Renal cortical epithelial cell (primary cell): ENCODE data around the gene RBL2. TPM values are rescaled to one million over a fixed set of nuclear protein-coding genes. Genes with fewer than 3 reads are reported as not detected.
"Not testable (repeated sequence)": the region's sequence is repeated elsewhere in the genome, so short reads cannot be mapped to it uniquely, and the experiment has no call there.

Experiments used
- DNase-seq: peaks from one replicate; pipeline ENCODE4 v3.0.0-alpha.2; 2011; ENCODE audit warnings: low read depth
- total RNA-seq: library from RNA; depleted of rRNA; stranded (reverse); fragments of >200 nt; gene quantifications from 2 replicates; pipeline ENCODE4 v1.2.3, GENCODE V29; 2014

RBL2 gene
- total RNA-seq, 1 donor from 2014 or later = 59.6 TPM

DNA sequence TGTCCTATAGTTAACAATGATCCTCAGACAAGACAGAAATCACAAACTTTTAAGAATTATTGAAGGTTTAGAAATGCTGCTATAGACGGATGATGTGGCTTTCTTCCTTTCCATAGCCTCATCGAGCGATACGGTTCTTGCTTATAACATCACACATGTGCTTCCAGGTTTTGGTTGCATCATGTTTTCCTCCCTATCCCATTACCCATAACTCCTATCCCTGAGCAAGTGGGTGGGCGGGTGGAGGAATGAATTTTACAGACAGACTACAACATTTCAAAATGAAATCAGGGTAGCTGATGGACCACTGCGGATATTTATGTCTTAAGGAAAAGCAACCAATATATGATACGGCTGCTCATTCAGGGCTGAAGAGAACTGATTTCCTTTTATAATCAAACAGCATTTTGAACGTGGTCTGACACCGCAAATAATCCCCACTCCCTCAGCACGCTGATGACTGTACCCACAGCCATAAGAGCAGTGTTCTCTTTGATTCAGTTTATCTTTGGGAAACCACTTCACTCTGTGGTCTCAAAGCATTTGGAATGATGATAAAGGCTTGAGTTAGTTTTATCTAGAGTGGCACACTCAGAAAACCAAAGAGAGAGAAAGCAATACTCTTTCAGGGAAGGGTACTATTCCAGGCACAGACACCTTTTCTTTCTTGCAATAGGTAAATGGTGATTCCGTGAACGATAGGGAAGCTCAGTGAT lies 73.4 kb downstream of the RBL2 start:
- DNase-seq = no peak

DNA sequence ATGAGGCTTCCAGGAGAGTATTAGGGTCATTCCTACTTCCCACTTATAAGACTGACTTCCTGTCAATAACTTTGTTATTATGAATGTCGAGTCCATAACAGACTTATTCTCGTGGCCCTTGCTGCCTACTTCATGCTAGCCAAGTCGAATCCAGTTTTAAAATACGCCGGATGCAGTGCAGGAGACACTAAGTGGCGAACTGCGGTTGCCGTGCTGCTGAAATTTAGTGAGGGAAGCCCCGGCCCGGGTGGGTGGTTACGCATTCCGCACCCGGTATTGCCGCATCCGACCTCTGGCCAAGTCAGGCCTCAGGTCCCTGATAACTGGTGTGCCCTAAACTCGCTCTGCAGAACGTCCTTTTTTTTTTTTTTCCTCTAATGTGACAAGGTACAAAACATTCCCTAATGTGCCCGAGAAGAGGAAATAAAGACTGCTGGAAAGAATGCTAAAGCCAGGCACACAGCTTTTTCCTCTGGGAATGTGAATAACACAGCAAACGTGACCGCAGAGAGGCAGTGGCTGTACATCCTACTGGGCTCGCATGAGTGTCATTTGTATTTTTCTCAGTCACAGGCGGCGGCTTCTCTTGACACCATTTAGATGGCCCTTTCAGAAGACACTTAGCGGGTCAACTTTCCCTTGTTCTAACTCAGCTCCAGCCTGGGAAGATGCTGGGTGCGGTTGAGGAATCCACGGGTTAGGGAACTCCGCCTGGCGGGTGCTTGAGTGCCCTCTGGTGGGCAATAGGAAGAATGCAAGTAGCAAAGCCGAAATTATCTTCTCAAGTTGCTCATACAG lies 75.8 kb downstream of the RBL2 start:
- DNase-seq = peak; percentile 60

DNA sequence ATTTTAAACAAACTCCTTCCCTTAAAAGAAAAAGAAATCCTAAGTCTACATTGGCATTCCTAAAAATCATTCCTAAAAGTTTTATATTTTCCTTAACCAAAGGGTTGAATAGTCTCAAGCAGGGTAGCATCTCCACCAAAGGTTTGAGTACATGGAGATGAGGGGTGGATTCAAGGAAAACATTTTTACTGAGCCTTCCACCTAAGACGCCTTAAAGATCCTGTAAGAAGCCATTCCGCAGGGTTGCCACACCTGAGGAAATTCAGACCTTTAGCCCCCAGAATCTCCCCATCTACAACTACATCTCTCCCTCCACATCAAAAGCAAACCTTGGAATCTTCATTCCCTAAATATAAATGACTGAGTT lies 76.4 kb downstream of the RBL2 start:
- no peak for DNase-seq

DNA sequence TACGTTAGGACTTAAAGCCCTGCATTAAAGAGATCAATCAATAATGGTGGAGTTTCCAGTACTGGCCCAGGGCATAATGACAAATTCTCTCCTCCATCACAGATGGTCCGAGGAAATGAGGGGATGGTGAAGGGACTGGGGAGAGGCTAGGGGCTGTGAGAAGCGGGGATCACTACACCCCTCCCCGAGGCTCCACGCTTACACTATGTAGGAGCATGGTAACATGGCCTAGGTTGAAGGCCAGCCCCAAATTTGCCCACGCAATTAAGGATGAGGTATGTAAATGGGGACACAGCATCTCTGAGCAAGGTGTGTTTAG lies 76.8 kb downstream of the RBL2 start:
- DNase-seq = no peak

DNA sequence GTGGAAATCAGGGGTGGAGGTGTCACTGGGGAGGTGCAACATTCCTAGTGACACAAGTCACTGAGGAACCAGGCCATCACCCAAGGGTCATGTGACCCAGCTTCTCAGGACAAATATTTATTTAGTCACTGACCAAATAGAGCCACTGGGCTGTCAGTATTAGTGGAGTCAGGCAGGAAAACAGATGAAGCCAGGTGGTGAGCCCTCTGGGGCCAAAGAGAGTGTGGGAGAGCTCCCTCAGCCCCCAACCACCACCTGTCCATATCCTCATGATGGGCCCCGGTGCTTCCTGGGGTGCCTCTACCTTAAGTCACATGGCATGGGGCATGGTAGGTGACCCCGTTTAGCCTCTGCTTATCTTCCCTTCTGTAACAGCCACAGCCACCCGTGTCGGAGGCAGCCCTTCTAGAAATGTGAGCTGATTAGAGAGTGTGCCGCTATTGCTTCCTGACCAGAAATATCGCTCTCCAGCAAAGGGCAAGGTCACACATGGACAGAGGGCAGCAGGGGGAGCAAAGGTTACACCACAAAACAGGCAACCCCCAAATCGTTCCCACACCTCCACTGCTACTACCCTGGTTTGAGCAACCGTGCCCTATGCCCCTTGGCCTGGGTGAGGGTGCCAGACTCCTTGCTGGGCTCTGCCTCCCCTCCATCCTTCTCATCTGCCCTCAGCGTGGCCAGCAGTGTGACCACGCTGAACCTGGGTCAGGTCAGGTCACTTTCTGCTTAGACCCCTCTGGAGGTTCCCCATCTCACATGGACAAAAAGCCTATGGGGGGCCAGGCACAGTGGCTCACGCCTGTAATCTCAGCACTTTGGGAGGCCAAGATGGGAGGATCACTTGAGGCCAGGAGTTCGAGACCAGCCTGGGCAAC lies 77.4 kb downstream of the RBL2 start:
- peak; percentile 4 for DNase-seq

DNA sequence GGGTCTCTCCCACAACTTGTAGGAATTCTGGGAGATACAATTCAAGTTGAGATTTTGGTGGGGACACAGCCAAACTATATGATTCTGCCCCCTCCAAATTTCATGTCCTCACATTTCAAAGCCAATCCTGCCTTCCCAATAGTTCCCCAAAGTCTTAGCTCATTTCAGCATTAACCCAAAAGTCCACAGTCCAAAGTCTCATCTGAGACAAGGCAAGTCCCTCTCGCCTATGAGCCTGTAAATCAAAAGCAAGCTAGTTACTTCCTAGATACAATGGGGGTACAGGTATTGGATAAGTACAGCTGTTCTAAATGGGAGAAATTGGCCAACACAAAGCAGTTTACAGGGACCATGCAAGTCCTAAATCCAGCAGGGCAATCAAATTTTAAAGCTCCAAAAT lies 78.5 kb downstream of the RBL2 start:
- DNase-seq = not testable (repeated sequence)

DNA sequence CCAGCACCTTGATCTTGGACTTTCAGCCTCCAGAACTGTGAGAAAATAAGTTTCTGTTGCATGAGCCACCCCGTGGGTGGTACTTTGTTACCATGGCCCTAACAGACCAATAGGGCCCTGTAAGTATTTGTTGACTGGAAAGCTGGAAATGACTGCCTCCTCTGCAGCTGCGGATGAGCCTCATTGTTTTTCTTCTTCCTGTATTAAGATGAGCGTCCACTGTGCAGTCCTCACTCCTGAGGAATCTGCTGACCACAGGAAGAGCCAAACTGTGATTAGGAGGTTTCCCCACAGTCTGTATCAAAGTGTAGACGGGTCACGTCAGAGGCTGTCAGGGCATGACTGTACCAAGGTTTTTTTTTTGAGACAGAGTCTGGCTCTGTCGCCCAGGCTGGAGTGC lies 81.0 kb downstream of the RBL2 start:
- DNase-seq = peak; percentile 25

DNA sequence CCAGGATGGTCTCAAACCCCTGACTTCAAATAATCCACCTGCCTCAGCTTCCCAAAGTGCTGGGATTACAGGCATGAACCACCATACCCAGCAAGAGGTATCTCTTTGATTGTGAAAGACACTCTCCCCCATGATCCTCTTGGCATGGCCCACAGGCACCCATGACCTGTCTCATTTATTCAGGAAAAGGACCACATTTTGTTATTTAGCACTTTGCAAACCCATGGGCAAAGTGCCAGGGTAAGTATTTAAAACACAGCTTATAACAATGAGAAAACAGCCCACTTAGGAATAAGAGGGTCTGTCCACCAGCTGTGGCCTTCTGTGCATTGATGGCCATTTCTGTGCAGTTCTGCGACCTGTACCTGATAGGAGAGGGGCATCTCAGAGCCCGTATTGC lies 81.5 kb downstream of the RBL2 start:
- no peak for DNase-seq

DNA sequence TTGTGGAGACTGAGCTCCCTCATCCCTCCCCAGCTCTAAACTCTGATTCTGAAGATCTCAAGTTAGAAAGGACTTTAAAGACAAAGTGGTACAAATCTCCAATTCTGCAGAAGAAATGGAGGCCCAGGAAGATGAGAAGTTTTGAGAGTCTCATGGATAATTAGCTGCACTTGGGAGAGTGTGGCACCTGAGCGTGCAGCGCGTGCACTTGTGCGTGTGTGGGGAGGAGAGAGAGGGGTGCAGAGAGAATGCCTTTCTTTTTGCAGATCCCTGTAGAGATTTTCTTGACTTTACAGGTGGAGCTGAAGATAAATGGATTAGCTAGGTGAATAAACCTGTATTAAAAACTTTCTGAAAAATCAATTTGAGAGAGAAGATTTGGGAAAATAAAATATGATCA lies 83.6 kb downstream of the RBL2 start:
- no peak for DNase-seq

DNA sequence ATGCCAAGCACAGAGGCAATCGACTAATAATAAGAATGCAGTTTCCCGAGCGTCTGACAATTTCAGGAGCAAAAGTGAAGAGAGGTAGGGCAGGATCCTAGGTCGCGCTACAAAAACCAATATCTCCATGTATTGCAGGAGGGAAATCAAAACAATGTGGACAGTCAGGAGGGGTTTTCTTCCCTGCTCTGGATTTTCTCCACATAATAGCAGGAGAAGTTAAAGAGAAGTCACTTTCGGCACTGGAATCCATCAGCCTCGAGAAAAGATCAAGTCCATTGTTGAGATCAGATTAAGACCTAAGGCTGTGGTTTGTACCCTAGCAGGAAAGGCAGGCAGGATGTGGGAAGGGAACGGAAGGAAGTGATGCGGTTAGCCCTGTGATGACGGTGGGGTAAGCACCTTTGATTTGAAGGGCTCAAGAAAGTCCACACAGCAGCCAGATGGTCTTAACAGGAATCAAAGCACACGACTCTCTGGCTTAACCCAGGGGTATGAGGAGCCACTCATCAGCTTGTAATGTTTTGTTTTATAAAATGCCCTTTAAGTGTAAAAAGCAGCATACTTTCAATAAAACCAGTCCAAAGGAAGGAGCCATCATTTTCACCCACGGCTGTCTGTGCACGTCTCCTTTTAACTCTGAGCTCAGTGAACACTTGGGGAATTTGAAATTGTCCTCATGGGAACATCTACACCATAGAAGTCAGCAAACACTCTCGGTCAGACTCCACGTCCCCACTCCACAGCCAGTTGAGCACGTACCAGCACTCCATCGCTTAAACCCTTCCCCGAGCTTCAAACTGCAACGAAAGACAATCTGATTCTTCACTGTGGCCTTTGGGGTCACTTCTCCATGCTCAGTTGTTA lies 84.5 kb downstream of the RBL2 start:
- no peak for DNase-seq

DNA sequence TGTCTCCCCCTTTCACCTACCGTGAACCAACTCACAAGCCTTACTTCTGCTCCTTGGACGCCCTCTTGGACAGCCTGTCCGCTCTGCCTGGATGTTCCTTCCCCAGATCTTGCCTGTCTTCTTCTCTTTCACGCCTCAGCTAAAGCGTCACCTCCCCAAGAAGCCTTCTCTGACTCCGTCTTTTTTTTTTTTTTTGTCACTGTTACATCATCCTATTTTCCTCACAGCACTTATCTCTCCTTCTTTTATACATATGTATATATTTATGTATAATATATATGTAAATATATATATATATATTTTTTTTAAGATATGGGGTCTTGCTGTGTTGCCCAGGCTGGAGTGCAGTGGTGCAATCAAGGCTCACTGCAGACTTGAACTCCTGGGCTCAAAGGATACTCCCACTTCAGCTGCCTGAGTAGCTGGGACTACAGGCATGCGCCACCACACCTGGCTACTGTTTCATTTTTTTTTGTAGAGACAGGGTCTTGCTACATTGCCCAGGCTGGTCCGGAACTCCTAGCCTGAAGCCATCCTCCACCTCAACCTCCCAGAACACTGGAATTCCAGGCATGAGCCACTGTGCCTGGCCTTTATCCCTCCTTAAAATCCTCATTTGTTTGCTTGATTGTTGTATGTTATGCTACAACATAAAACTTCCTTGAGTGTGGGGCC lies 85.3 kb downstream of the RBL2 start:
- DNase-seq = no peak

DNA sequence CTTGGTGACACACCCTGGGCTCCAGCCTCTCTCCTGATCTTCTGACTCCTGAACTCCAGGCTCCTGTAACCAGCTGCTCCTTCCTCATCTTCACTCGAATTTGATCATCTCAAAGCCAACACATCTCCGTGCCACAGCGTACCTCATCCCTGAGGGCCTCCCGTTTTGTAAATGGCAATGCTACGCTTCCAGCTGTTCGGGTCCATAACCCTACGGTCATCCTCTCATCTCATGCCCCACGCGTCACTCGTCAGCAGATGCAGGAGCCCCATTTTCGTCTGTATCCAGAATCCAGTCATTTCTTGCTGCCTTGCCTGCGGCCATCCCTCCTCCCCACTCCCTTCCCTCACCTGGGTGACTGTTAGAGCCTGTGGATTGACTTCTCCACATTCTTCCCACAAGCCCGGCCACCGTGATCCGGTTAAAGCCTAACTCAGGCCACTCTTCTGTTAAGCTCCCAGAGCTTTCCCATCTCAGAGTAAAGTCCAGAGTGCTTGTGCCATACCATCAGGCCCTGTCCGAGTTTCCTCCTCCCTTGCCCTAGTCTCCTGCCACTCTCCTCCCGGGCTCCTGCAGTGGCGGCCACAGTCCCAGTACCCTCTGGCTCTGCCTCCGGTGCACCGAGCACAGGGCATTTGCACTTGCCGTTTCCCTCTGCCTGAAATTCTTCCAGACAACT lies 89.0 kb downstream of the RBL2 start:
- DNase-seq = peak; percentile 6

DNA sequence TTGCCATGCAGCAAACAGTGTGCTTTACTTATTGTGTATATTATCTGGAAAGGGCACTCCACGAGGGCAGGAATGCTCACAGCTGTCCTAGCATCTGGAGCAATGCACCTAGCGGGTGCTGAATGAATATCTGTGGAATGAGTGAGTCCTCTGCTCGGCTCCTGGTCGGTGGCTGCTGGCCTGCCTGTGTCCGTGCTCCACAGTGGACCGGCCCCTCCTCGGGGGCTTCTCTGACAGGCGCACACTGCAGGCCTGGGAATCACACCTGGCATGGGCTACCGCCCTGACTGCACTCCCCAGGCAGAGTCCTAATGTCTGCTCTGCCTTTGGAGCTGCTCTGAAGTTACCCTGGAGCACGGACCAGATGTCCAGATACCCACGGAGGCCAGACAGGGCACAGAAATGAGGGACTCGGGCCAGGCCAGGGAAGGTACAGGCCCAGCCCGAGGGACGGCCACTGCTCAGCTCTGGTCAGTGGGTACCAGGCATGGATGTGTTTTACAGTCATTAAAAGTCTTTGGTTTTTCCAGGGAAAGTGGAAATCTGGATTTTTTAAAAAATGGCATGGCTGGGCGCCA lies 89.8 kb downstream of the RBL2 start:
- DNase-seq = no peak

DNA sequence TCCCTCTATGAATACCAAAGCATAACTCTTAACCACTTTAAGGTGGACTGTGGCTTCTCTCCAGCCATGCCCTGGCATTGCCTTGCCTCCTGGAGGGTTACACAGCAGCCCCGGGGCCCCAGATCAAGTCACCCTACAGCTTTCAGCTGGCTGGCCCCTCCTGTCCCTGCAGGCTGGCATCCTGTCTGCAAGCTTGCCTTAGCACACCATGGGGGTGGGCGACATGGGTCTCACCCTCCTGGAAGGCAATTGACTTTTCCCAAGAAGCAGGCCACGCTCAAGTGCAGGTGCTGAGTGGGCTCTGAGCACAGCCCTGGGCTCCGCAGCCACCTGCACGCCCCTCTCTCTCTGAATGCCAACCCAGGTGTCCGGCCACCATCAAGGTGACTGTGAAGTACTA lies 94.5 kb downstream of the RBL2 start:
- no peak for DNase-seq

DNA sequence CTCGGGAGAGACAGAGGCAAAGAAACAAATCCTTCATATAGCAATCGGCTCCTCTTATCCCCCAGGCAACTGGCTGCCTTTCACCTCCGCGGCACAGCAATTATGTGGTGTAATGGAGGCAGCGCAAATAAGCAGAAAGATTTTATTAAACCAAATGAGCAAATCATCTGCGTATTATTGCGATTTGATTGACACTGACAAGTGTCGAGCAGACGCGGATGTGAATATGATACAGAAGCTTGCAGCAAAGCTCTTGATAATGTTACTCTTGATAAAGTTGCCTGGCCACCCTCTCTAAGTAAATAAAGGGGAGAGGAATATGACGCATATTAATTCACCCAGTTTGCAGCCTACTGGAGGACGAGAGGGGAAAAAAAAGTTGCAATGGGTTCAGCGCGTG lies 95.2 kb downstream of the RBL2 start:
- no peak for DNase-seq

DNA sequence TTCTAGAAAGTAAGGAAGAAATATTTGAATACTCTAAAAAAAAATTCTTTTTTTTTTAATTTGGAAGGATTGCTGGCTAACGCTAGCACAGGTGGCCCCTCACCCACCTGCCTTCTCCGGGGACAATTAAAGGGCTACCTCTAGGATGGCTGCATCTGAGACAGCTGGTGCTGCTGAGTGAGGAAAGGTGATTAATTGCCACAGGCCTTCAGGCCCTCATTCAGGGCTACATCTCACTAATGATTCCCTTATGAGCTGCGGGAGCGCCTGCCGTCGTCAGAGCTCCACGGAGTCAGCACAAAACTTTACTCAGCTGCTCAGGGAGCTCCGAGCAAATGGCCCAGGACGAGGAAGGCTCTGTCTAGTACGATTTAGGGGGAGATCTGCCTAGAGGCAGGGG lies 95.8 kb downstream of the RBL2 start:
- no peak for DNase-seq

DNA sequence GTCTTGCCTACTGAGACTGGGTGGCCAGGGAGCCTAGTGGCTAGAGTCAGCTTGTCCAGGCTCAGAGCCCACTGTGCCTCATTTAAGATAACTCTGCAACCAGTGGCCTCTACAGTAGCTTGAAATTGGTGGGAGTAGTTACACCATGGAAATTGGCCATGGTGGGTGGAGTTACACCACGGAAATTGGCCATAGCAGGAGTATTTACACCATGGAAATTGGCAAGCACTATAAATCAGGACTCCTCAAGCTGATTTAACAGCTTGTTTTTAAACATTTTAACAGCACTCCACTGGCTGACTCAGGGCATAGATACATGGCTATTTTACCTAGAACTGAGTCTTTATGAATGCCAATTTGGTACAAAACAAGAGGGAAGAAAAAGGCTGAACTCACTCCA lies 96.5 kb downstream of the RBL2 start:
- no peak for DNase-seq

DNA sequence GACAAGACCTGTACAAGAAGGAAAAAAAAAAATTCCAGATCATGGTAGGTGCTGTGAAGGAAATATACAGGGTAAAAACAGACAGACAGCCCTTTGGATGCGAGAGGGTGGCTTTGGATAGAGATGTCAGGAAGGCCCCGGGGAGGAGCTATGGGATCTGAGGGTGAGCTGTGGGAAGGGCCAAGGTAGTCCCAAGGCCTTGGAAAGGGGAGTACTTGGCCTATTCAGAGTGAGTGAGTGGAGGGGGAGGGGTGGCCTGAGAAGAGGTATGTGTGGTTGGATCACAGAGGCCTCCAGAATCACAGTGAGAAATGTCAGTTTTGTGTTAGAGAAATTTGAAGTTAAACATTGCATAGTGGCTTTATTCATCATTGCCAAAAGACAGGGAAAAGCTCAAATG lies 99.9 kb downstream of the RBL2 start:
- DNase-seq = no peak

DNA sequence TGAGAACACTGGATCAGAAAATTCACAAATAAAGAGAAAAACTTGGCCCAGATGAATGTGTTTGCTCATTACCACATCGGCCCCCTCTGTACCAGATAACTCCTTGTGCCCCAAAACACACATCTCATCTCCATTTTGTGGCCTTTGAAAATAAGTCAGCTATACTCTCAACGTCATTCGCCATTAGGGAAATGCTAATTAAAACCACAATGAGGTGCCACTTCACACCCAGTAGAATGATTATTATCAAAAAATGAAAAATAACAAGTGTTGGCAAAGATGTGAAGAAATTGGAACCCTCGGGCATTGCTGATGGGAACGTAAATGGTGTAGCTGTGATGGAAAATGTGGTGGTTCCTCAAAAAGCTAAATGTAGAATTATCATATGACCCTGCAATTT lies 103.4 kb downstream of the RBL2 start:
- no peak for DNase-seq

DNA sequence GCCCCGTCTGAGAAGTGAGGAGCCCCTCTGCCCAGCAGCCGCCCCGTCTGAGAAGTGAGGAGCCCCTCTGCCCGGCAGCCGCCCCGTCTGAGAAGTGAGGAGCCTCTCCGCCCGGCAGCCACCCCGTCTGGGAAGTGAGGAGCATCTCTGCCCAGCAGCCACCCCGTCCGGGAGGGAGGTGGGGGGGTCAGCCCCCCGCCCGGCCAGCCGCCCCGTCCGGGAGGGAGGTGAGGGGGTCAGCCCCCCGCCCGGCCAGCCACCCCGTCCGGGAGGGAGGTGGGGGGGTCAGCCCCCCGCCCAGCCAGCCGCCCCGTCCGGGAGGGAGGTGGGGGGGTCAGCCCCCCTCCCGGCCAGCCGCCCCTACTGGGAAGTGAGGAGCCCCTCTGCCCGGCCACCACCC lies 105.1 kb downstream of the RBL2 start:
- DNase-seq = not testable (repeated sequence)
